ENCODE results near the gene ZNF444. TPM values are rescaled to one million over a fixed set of nuclear protein-coding genes. Genes with fewer than 3 reads are reported as not detected.

The ZNF444 gene
- total RNA-seq, 1 experiment from 2014 or later = 31.7 TPM

GRCh38 chr19:56159009-56159559, 18.0 kb downstream of the ZNF444 start:
- Histone ChIP-seq H4K20me1 (ENCODE audit: insufficient read depth) (no peaks in the 10 kb centered on the region), H3K79me2 (ENCODE audit: insufficient read depth, low read length) (no peaks in the 10 kb centered on the region), H3K4me1 (ENCODE audit: control insufficient read depth in 1 of 2, insufficient read depth in 2 of 2, low read length in 2 of 2) (no peaks in the 10 kb centered on the region), H3K27ac (ENCODE audit: low read depth, low read length) (no peak overlapping the region), H3K9me3 (ENCODE audit: control insufficient read depth in 1 of 2, insufficient read depth in 1 of 2, low read depth in 1 of 2, low read length in 2 of 2) (no peaks in the 10 kb centered on the region), H3K36me3 (ENCODE audit: control insufficient read depth in 1 of 2, insufficient read depth in 2 of 2, low read length in 2 of 2) (0 out of 4 replicates have a peak, but pooled peaks cover 0 to under 1% of the 10 kb centered on the region in 2 experiments), H3K27me3 (ENCODE audit: insufficient read depth, low read length) (no peaks in the 10 kb centered on the region), H3K9me2 (ENCODE audit: insufficient read depth) (no peaks in the 10 kb centered on the region), H3K4me2 (ENCODE audit: low read length) (no peak overlapping the region), H2AFZ (ENCODE audit: low read depth, low read length, poor library complexity, severe bottlenecking) (no peak overlapping the region), H3K9ac (ENCODE audit: low read length) (no peak overlapping the region), H3K4me3 (replicated peaks in 1 of 2; ENCODE audit: low read depth in 1 of 2, low read length in 2 of 2) (no peak overlapping the region)
- no TSS peak for BruUV-seq (replicated peaks)
- intact Hi-C loops (cut with micrococcal nuclease) = no loop called here
- POLR2A ChIA-PET = no interaction called here
- no peak for DNase-seq (ENCODE audit: low read depth, low spot score)
- CTCF ChIA-PET = no interaction called here
- TF ChIP-seq YY1 (IDR thresholded peaks at IDR 0.05; ENCODE audit: extremely low read depth, insufficient replicate concordance, low read depth, low read length) = no peak
- no peak for TF ChIP-seq ZNF274 (IDR thresholded peaks at IDR 0.05; ENCODE audit: low read depth, low read length)
- no peak for TF ChIP-seq POLR2AphosphoS5 (IDR thresholded peaks at IDR 0.05; ENCODE audit: low read depth, low read length)
- no peak for TF ChIP-seq SIN3A (IDR thresholded peaks at IDR 0.05; ENCODE audit: low read depth)
- TF ChIP-seq POLR2A (IDR thresholded peaks at IDR 0.05; ENCODE audit: borderline replicate concordance, extremely low read depth, insufficient read depth, insufficient read length) = no peak
- TF ChIP-seq EZH2phosphoT487 (IDR thresholded peaks at IDR 0.05; ENCODE audit: borderline replicate concordance) = no peak
- ATAC-seq = no peak
- RAD21 ChIA-PET (ENCODE audit: low non-redundant PET in 1 of 2, low total read pairs in 2 of 2, uncharacterized antibody in 2 of 2, unreplicated experiment in 2 of 2) = no interaction called here

GRCh38 chr19:56159622-56160271, 18.7 kb downstream of the ZNF444 start:
- no peak overlapping the region for H3K27ac ChIP-seq (ENCODE audit: low read depth, low read length)
- intact Hi-C loops (cut with micrococcal nuclease) = no loop called here
- no peaks in the 10 kb centered on the region for H3K27me3 ChIP-seq (ENCODE audit: insufficient read depth, low read length)
- POLR2A ChIA-PET = no interaction called here
- RAD21 ChIA-PET (ENCODE audit: low non-redundant PET in 1 of 2, low total read pairs in 2 of 2, uncharacterized antibody in 2 of 2, unreplicated experiment in 2 of 2) = no interaction called here
- BruUV-seq (replicated peaks) = no TSS peak
- H4K20me1 ChIP-seq (ENCODE audit: insufficient read depth) = no peaks in the 10 kb centered on the region
- H3K4me1 ChIP-seq (ENCODE audit: control insufficient read depth in 1 of 2, insufficient read depth in 2 of 2, low read length in 2 of 2) = no peaks in the 10 kb centered on the region
- no peak overlapping the region for H3K4me3 ChIP-seq (replicated peaks in 1 of 2; ENCODE audit: low read depth in 1 of 2, low read length in 2 of 2)
- no peak overlapping the region for H3K9ac ChIP-seq (ENCODE audit: low read length)
- CTCF ChIA-PET = no interaction called here
- H2AFZ ChIP-seq (ENCODE audit: low read depth, low read length, poor library complexity, severe bottlenecking) = no peak overlapping the region
- DNase-seq (ENCODE audit: low read depth, low spot score) (no peak), ATAC-seq (no peak)
- H3K4me2 ChIP-seq (ENCODE audit: low read length) = no peak overlapping the region
- no peaks in the 10 kb centered on the region for H3K36me3 ChIP-seq (ENCODE audit: control insufficient read depth in 1 of 2, insufficient read depth in 2 of 2, low read length in 2 of 2)
- H3K9me2 ChIP-seq (ENCODE audit: insufficient read depth) = no peaks in the 10 kb centered on the region
- no peaks in the 10 kb centered on the region for H3K9me3 ChIP-seq (ENCODE audit: control insufficient read depth in 1 of 2, insufficient read depth in 1 of 2, low read depth in 1 of 2, low read length in 2 of 2)
- H3K79me2 ChIP-seq (ENCODE audit: insufficient read depth, low read length) = no peaks in the 10 kb centered on the region
- TF ChIP-seq CTCF (IDR thresholded peaks at IDR 0.05 in 2 of 3, conservative IDR thresholded peaks at IDR 0.05 in 1 of 3; ENCODE audit: borderline replicate concordance in 1 of 3, insufficient read depth in 1 of 3, low read depth in 2 of 3, low read length in 2 of 3) (no peak), RAD21 (IDR thresholded peaks at IDR 0.05; ENCODE audit: low read depth) (no peak), ZNF274 (IDR thresholded peaks at IDR 0.05; ENCODE audit: low read depth, low read length) (no peak), ZFX (IDR thresholded peaks at IDR 0.05) (no peak), ELF1 (IDR thresholded peaks at IDR 0.05; ENCODE audit: borderline replicate concordance, low read depth) (no peak), ATF3 (IDR thresholded peaks at IDR 0.05) (no peak), YY1 (IDR thresholded peaks at IDR 0.05; ENCODE audit: extremely low read depth, insufficient replicate concordance, low read depth, low read length) (no peak), SIN3A (IDR thresholded peaks at IDR 0.05; ENCODE audit: low read depth) (no peak), TCF7L2 (IDR thresholded peaks at IDR 0.05; ENCODE audit: borderline replicate concordance, extremely low read depth, insufficient read depth, insufficient read length) (no peak), SRF (IDR thresholded peaks at IDR 0.05; ENCODE audit: low read depth) (no peak), CBX3 (IDR thresholded peaks at IDR 0.05; ENCODE audit: low read depth) (no peak), CEBPB (IDR thresholded peaks at IDR 0.05; ENCODE audit: low read depth) (no peak), ZBTB33 (IDR thresholded peaks at IDR 0.05; ENCODE audit: extremely low read depth, insufficient replicate concordance, low read length) (no peak)
